Measurements from ENCODE around the gene KPNA1. TPM values are rescaled to one million over a fixed set of nuclear protein-coding genes. Genes with fewer than 3 reads are reported as not detected.

Gene KPNA1
- polyA plus RNA-seq, 1 of the 3 experiments (the other 2 are of a cell fraction): 21.6 TPM

GRCh38 chr3:122421101-122421500 lies 93.6 kb downstream of the KPNA1 start:
- ChIA-PET CTCF (interaction anchor here (0.6 kb wide), 1 partner anchor 982 kb away, joined by 3 read pairs; no protein-coding TSS in a partner anchor), POLR2A (no interaction called here)

GRCh38 chr3:122416966-122417365 lies 97.8 kb downstream of the KPNA1 start:
- ChIA-PET POLR2A (interaction anchor here (0.6 to 2.7 kb wide), 5 partner anchors 24 to 520 kb away, joined by 3 to 21 read pairs (median 4); partner anchors contain the start of genes FAM162A, KPNA1 and MIX23), CTCF (interaction anchor here (1.0 to 2.7 kb wide), 5 partner anchors 24 to 262 kb away, joined by 3 to 18 read pairs (median 4); partner anchors contain the start of gene FAM162A)
- peak overlapping the region; percentile 61 for H2AFZ ChIP-seq (ENCODE audit: low read depth)

More at GRCh38 chr3:122421101-122421500, 93.6 kb downstream of the KPNA1 start:
- H2AFZ ChIP-seq (ENCODE audit: low read depth): no peak overlapping the region
- H3K4me1 ChIP-seq (ENCODE audit: control insufficient read depth in 1 of 2, insufficient read depth in 2 of 2, low read depth in 1 of 2, low read length in 1 of 2): no peaks in the 10 kb centered on the region; a peak in 3 of 4 replicates
- no peak for DNase-seq
- no peaks in the 10 kb centered on the region for H3K9me2 ChIP-seq
- no peak overlapping the region for H3K4me2 ChIP-seq
- H3K79me2 ChIP-seq (ENCODE audit: insufficient read depth): peaks cover 59% of the 10 kb centered on the region
- H3K9ac ChIP-seq: no peak overlapping the region
- TF ChIP-seq ELF1 (IDR thresholded peaks at IDR 0.05) (no peak), TCF12 (IDR thresholded peaks at IDR 0.05) (no peak), TEAD4 (IDR thresholded peaks at IDR 0.05; ENCODE audit: borderline replicate concordance, insufficient read depth) (no peak), TAF1 (IDR thresholded peaks at IDR 0.05; ENCODE audit: borderline replicate concordance, low read depth, low read length) (no peak), JUND (IDR thresholded peaks at IDR 0.05) (no peak), GABPA (IDR thresholded peaks at IDR 0.05; ENCODE audit: low read depth) (no peak), POLR2AphosphoS5 (IDR thresholded peaks at IDR 0.05; ENCODE audit: low read depth, low read length) (no peak)
- TF ChIP-seq, protein P1, sequence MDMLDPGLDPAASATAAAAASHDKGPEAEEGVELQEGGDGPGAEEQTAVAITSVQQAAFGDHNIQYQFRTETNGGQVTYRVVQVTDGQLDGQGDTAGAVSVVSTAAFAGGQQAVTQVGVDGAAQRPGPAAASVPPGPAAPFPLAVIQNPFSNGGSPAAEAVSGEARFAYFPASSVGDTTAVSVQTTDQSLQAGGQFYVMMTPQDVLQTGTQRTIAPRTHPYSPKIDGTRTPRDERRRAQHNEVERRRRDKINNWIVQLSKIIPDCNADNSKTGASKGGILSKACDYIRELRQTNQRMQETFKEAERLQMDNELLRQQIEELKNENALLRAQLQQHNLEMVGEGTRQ (IDR thresholded peaks at IDR 0.05; ENCODE audit: borderline replicate concordance, low read depth, low read length): no peak
- H3K27me3 ChIP-seq (ENCODE audit: insufficient read depth): no peaks in the 10 kb centered on the region
- H3K9me3 ChIP-seq: no peaks in the 10 kb centered on the region
- H3K36me3 ChIP-seq (replicated peaks in 1 of 2; ENCODE audit: control insufficient read depth in 1 of 2, insufficient read depth in 2 of 2, low read length in 1 of 2): peaks cover 45 to 47% of the 10 kb centered on the region in 2 experiments
- H3K27ac ChIP-seq (ENCODE audit: low read depth in 2 of 2, low read length in 1 of 2): no peak overlapping the region
- H3K4me3 ChIP-seq (ENCODE audit: low read depth in 2 of 2, low read length in 1 of 2): no peak overlapping the region
- no peaks in the 10 kb centered on the region for H4K20me1 ChIP-seq (ENCODE audit: insufficient read depth)
- 90% methylated on average over 4 of the region's 4 CpGs for WGBS (ENCODE audit: low lambda C conversion rate)
- H3F3A ChIP-seq (replicated peaks; ENCODE audit: insufficient read depth): peaks cover 29% of the 10 kb centered on the region

More at GRCh38 chr3:122416966-122417365, 97.8 kb downstream of the KPNA1 start:
- Histone ChIP-seq H3K4me1 (ENCODE audit: control insufficient read depth in 1 of 2, insufficient read depth in 2 of 2, low read depth in 1 of 2, low read length in 1 of 2) (peaks cover 7 to 8% of the 10 kb centered on the region in 2 experiments), H3K79me2 (ENCODE audit: insufficient read depth) (peaks cover 66% of the 10 kb centered on the region), H3K9me3 (no peaks in the 10 kb centered on the region), H3K9me2 (no peaks in the 10 kb centered on the region), H3K27ac (ENCODE audit: low read depth in 2 of 2, low read length in 1 of 2) (peak overlapping the region; percentile 90 to 97), H3K36me3 (replicated peaks in 1 of 2; ENCODE audit: control insufficient read depth in 1 of 2, insufficient read depth in 2 of 2, low read length in 1 of 2) (peaks cover 11 to 17% of the 10 kb centered on the region in 2 experiments), H3K4me3 (ENCODE audit: low read depth in 2 of 2, low read length in 1 of 2) (peak overlapping the region; percentile 74 to 95), H4K20me1 (ENCODE audit: insufficient read depth) (no peaks in the 10 kb centered on the region), H3K9ac (peak overlapping the region; percentile 85), H3F3A (replicated peaks; ENCODE audit: insufficient read depth) (peaks cover 3% of the 10 kb centered on the region), H3K27me3 (ENCODE audit: insufficient read depth) (no peaks in the 10 kb centered on the region), H3K4me2 (peak overlapping the region; percentile 81)
- no peak for DNase-seq
- WGBS (ENCODE audit: low lambda C conversion rate): 8% methylated on average over 14 of the region's 14 CpGs
- TF ChIP-seq MEF2A (IDR thresholded peaks at IDR 0.05; ENCODE audit: borderline replicate concordance, low read depth) (no peak), GATA2 (CRISPR knock-in tag; IDR thresholded peaks at IDR 0.05) (no peak), EZH2phosphoT487 (IDR thresholded peaks at IDR 0.05; ENCODE audit: borderline replicate concordance, low read depth) (no peak), FOXM1 (IDR thresholded peaks at IDR 0.05; ENCODE audit: low read depth) (no peak), YY1 (IDR thresholded peaks at IDR 0.05; ENCODE audit: low read depth) (peak; percentile 70), POLR2AphosphoS5 (IDR thresholded peaks at IDR 0.05; ENCODE audit: low read depth, low read length) (no peak; the same call in 1 of the 2 replicates), SMC3 (IDR thresholded peaks at IDR 0.05; ENCODE audit: low read depth, low read length) (no peak), JUND (IDR thresholded peaks at IDR 0.05) (no peak)

Data from SK-N-SH (cell line).